Lung (tissue), 12 donors: ENCODE results near the gene PRG3. TPM values are rescaled to one million over a fixed set of nuclear protein-coding genes. Genes with fewer than 3 reads are reported as not detected.

Experiments used
- ATAC-seq: fragments of 200-7000 bp; cut with Tn5 transposase; one replicate; pipeline ENCODE4 v1.9.1; 2020; ENCODE audit warnings: moderate number of reproducible peaks; ENCODE audit not compliant: insufficient read depth, low FRiP score
- DNase-seq, 3 donors: peaks; one replicate each; pipeline ENCODE4 v3.0.0-alpha.2; 2013 to 2017
- H3K27ac ChIP-seq, 2 donors: one replicate each; pipeline ENCODE4 v1.5.1; 2013; ENCODE audit warnings: mild to moderate bottlenecking in 2 of 2, moderate library complexity in 2 of 2, control low read depth in 1 of 2, inconsistent platforms in 1 of 2, low read depth in 1 of 2, low read length in 1 of 2
- H3K27me3 ChIP-seq, 3 donors: one replicate each; pipeline ENCODE4 v1.5.1; 2013; ENCODE audit warnings: low read length in 2 of 3; ENCODE audit not compliant: control insufficient read depth in 3 of 3, insufficient read depth in 3 of 3
- H3K36me3 ChIP-seq, 4 donors: one replicate each; pipeline ENCODE4 v1.5.1; 2013; ENCODE audit warnings: low read length in 4 of 4, mild to moderate bottlenecking in 1 of 4, moderate library complexity in 1 of 4; ENCODE audit not compliant: control insufficient read depth in 4 of 4, insufficient read depth in 4 of 4
- H3K4me1 ChIP-seq, 5 donors: one replicate each; pipeline ENCODE4 v1.5.1; 2013; ENCODE audit warnings: low read length in 5 of 5, mild to moderate bottlenecking in 2 of 5, moderate library complexity in 1 of 5; ENCODE audit not compliant: control insufficient read depth in 5 of 5, insufficient read depth in 5 of 5
- H3K4me3 ChIP-seq: one replicate; pipeline ENCODE4 v1.5.1; 2013; ENCODE audit warnings: mild to moderate bottlenecking, control low read depth, moderate library complexity
- H3K9ac ChIP-seq, 2 donors: one replicate each; pipeline ENCODE4 v1.5.1; 2013; ENCODE audit warnings: low read length in 2 of 2, control low read depth in 1 of 2; ENCODE audit not compliant: insufficient read depth in 1 of 2
- H3K9me3 ChIP-seq, 4 donors: one replicate each; pipeline ENCODE4 v1.5.1; 2013; ENCODE audit warnings: low read length in 3 of 4, mild to moderate bottlenecking in 1 of 4, moderate library complexity in 1 of 4; ENCODE audit not compliant: control insufficient read depth in 4 of 4, insufficient read depth in 3 of 4
- WGBS, 2 donors: extraction: QIAGEN DNeasy Blood & Tissue Kit; methylation state at CpG; one replicate each; pipeline ENCODE4 v1.1.7; 2013; 5-methylcytosine and 5-hydroxymethylcytosine counted together
- polyA plus RNA-seq, 2 donors: library from polyadenylated mRNA; stranded (reverse); fragments of 200-250 nt; gene quantifications; one replicate each; pipeline ENCODE4 v1.2.1, GENCODE V29; 2013
- total RNA-seq, 2 donors: library from RNA; depleted of rRNA in 1 of 2; stranded (reverse); fragments of >200 nt in 1 of 2; gene quantifications; one replicate each; pipeline ENCODE4 v1.2.1, GENCODE V29; 2014 to 2021
- TF ChIP-seq, protein P1 (sequence below): IDR thresholded peaks from 2 replicates; pipeline ENCODE4 v1.5.1; 2012; ENCODE audit warnings: mild to moderate bottlenecking; ENCODE audit errors: control extremely low read depth, extremely low read depth
- donor health status: control.
- donor health status: control.
- donor health status: Bipolar disorder and iron deficiency.
- donor health status: healthy.
- donor health status: DM: yes; HTN: yes; CAD: no.

The PRG3 gene
- total and polyA plus RNA-seq, 4 donors = 0.63 to 1.4 TPM; not detected in 2

DNA sequence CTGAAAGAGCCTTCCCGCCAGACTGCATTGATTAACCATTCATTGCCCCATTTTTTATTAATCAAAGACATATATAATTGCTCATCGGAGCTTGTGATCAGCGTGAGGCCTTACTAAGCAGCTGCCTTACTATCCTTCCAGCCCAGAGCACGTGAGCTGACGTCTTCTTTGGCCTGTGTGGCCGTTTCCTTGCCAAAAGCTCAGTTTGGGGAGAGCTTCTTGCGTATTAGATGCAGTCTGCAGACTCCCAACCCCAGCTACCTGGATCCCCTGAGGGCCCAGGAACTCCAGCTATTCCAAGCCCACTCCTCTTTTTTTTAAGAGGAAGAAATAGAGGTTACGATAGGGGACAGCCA is 46.8 kb upstream of the PRG3 start:
- WGBS, 2 donors = 63 to 73% methylated on average over 8 of the region's 8 CpGs
- H3K4me3 ChIP-seq = no peak overlapping the region
- H3K4me1 ChIP-seq = peaks cover 7 to 40% (median 16%) of the 10 kb centered on the region in 5 donors
- peak; percentile 50 to 86 (median 71) for DNase-seq
- H3K9ac ChIP-seq = peak overlapping the region in 1 of 2 donors; percentile 75
- H3K9me3 ChIP-seq = no peaks in the 10 kb centered on the region
- peak overlapping the region; percentile 94 to 96 for H3K27ac ChIP-seq
- ATAC-seq = no peak
- TF ChIP-seq, protein P1, sequence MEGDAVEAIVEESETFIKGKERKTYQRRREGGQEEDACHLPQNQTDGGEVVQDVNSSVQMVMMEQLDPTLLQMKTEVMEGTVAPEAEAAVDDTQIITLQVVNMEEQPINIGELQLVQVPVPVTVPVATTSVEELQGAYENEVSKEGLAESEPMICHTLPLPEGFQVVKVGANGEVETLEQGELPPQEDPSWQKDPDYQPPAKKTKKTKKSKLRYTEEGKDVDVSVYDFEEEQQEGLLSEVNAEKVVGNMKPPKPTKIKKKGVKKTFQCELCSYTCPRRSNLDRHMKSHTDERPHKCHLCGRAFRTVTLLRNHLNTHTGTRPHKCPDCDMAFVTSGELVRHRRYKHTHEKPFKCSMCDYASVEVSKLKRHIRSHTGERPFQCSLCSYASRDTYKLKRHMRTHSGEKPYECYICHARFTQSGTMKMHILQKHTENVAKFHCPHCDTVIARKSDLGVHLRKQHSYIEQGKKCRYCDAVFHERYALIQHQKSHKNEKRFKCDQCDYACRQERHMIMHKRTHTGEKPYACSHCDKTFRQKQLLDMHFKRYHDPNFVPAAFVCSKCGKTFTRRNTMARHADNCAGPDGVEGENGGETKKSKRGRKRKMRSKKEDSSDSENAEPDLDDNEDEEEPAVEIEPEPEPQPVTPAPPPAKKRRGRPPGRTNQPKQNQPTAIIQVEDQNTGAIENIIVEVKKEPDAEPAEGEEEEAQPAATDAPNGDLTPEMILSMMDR = no peak
- H3K27me3 ChIP-seq = no peaks in the 10 kb centered on the region
- peaks cover 0 to 11% (median 5%) of the 10 kb centered on the region in 4 donors for H3K36me3 ChIP-seq

DNA sequence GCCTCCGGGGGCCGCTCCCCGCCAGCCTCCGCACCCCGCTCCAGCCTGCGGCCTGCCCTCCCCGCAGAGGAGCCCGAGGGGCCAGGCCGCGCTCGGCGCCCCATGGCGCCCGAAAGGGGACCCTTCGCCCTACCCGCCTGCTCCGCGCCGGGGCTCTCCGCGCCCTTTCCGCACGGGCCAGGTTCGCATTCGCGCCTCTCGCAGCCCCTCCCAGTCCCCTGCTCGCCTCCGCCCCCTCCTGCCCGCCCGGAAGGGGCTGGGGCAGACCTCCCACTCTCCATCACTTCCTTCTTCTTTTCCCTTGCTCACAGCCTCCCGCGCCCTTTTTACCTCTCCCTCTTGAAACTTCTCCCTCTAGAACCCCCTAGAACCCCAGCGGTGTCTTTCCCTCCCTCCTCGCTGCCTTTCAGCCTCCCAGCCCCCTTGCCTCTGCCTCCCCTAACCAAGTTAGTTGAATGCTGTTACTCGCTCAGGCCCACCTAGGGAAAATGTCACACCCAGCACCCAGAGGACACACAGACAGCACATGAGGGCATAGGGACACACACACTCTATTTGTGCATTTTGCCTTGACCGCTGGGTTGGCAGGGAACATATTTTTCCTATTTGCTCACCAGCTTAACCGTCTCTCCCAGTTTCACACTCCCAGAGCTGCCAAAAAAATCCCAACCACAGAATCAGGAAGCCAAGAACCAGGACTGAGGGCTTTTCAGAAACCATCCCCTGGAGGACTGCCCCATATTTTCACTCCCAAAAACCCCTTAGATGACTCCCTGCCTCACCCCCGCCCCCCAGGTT is 46.2 kb upstream of the PRG3 start, which contains the start of gene SLC43A3:
TSS of gene SLC43A3 (minus strand) at position 193 of the 798 bp plus-strand sequence. CDS start 949 bp downstream, outside the sequence.
- Histone ChIP-seq H3K36me3 (peaks cover 0 to 11% (median 6%) of the 10 kb centered on the region in 4 donors), H3K4me3 (peak within 1 kb of the TSS; percentile 59), H3K27ac (peak within 1 kb of the TSS; percentile 94 to 96), H3K27me3 (no peaks in the 10 kb centered on the region), H3K9me3 (no peaks in the 10 kb centered on the region), H3K9ac (peak within 1 kb of the TSS; percentile 26 to 75), H3K4me1 (peaks cover 7 to 37% (median 16%) of the 10 kb centered on the region in 5 donors)
- WGBS, 2 donors = 3 to 4% methylated on average over 39 of the region's 39 CpGs
- TF ChIP-seq, protein P1 = no peak
- DNase-seq = peak; percentile 81 to 89 (median 81)
- peak; percentile 81 for ATAC-seq

DNA sequence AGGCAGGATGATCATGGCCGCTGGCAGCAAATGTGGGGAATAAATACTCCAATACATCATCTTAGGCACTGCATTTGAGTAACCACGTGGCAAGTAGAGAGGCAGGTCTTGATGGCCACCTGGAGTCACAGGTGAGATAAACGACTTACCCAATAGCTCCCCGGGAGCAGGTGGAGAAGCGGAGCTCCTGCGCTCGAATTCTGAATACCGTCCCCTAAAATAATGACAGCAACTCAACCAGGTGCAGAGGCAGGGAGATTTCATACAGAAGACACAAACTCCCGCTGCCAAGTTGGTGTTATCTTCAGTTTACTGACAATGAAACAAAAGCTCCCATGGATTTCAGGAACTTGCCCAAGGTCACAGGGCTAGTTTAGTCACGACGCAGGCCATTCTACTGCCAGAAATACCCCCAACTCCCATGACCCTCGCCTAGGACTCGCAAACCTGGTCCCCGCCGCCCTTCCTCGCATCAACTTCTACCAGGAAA is 45.5 kb upstream of the PRG3 start:
- DNase-seq (peak in 2 of 3 donors; percentile 24 to 41), ATAC-seq (no peak)
- TF ChIP-seq, protein P1 = no peak
- WGBS, 2 donors = 13 to 17% methylated on average over 16 of the region's 16 CpGs
- Histone ChIP-seq H3K27ac (peak overlapping the region; percentile 94 to 96), H3K9ac (peak overlapping the region; percentile 26 to 63), H3K9me3 (no peaks in the 10 kb centered on the region), H3K27me3 (no peaks in the 10 kb centered on the region), H3K4me1 (peaks cover 7 to 35% (median 16%) of the 10 kb centered on the region in 5 donors), H3K4me3 (peak overlapping the region; percentile 59), H3K36me3 (peaks cover 0 to 11% (median 7%) of the 10 kb centered on the region in 4 donors)
